ENCODE results near the gene TSBP1. TPM values are rescaled to one million over a fixed set of nuclear protein-coding genes. Genes with fewer than 3 reads are reported as not detected.

TSBP1 gene
- total RNA-seq, 1 donor from 2014 or later: not detected

DNA sequence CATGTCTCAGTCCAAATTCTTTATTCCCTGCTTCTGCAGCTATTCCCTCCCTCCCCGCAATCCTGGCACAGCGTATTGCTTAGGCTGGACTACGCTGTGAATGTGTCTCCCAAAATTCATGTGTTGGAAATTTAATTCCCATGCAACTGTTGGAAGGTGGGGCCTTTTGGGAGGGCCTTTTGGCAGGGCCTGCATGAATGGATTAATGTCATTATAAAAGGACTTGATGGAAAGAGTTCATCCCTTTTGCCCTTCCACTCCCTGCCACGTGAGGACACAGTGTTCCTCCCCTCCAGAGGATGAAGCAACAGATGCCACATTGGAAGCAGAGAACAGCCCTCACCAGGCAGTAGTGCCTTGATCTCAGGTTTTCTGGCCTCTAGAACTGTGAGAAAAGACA lies 127.4 kb downstream of the TSBP1 start:
- DNase-seq (no peak), ATAC-seq (ENCODE audit: poor library complexity) (peak; percentile 52)
- intact Hi-C loops (cut with DNase I): loop anchor here (10.0 kb wide), 1 partner anchor 161 kb away; the partner anchor contains the start of gene BTNL2

Other genes with a start within 250 kb of the TSBP1 start
- 21.5 TPM for gene ATF6B, start 243.7 kb downstream of the TSBP1 start, total RNA-seq
- 2.5 TPM for gene FKBPL, start 241.6 kb downstream of the TSBP1 start, total RNA-seq
- gene PRRT1, start 220.0 kb downstream of the TSBP1 start, total RNA-seq: 0.51 TPM
- 20.4 TPM for gene PPT2, start 217.8 kb downstream of the TSBP1 start, total RNA-seq
- gene EGFL8, start 207.3 kb downstream of the TSBP1 start, total RNA-seq: 6.1 TPM
- 44.2 TPM for gene AGPAT1, start 195.8 kb downstream of the TSBP1 start, total RNA-seq
- 94.6 TPM for gene RNF5, start 193.5 kb downstream of the TSBP1 start, total RNA-seq
- 1.6 TPM for gene AGER, start 187.7 kb downstream of the TSBP1 start, total RNA-seq
- gene PBX2, start 181.7 kb downstream of the TSBP1 start, total RNA-seq: 39.1 TPM
- 4.1 TPM for gene GPSM3, start 179.3 kb downstream of the TSBP1 start, total RNA-seq
- gene NOTCH4, start 147.8 kb downstream of the TSBP1 start, total RNA-seq: 22.4 TPM
- gene BTNL2, start 35.3 kb upstream of the TSBP1 start, total RNA-seq: not detected
- 82.4 TPM for gene HLA-DRA, start 68.0 kb upstream of the TSBP1 start, total RNA-seq
- 17.7 TPM for gene HLA-DRB5, start 158.4 kb upstream of the TSBP1 start, total RNA-seq
- 27.5 TPM for gene HLA-DRB1, start 217.9 kb upstream of the TSBP1 start, total RNA-seq